GM21786 (cell line): ENCODE results near the gene ITIH2.

ENCODE experiments used
- ATAC-seq: cut with Tn5 transposase; IDR thresholded peaks from one replicate; pipeline ENCODE4 v1.9.1; 2021; ENCODE audit not compliant: unreplicated experiment

The ITIH2 gene

DNA sequence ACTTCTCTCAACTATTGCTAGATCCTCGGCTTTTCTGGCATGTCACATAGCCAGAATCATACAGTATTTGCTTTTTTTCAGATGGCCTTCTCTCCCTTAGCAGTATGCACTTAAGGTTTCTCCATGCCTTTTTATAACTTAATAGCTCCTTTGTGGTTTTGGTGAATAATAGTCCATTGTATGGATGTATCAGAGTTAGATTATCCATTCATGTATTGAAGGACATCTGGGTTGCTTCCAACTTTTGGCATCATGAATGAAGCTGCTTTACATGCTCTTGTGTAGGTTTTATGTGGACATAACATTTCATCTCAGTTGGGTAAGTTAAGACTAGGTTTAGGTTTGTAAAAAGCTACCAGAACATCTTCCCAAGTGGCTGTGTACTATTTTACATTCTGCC is 89.4 kb downstream of the ITIH2 start:
- no peak for ATAC-seq

DNA sequence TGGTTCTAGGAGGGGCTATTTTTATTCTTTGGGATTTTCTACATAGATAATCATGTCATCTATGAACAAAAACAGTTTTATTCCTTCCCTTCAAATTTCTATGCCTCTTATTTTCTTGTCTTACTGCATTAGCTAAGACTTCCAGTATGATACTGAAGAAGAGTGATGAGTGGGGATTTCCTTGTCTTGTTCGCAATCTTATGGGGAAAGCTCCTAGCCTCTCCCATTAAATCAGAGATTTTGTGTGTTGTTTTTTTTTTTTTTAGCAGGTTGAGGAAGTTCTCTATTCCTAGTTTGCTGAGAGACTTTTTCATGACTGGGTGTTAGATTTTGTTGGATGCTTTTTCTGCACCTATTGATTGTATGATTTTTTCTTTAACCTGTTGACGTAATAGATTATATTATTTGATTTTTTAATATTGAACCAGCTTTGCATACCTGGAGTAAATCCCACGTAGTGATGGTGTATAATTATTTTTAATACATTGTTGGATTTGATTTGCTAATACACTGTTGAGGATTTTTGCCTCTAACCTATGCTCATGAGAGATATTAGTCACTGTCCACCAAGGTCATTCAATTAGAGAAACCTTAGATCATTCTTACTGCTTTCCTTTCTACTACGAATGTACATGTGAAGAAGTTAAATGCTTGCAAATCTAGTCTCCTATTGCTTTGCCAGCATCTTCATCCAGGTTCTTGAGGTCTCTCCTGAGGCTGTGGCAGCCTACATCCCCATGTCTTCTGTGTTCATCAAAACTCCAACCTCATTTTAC is 91.3 kb downstream of the ITIH2 start:
- no peak for ATAC-seq

DNA sequence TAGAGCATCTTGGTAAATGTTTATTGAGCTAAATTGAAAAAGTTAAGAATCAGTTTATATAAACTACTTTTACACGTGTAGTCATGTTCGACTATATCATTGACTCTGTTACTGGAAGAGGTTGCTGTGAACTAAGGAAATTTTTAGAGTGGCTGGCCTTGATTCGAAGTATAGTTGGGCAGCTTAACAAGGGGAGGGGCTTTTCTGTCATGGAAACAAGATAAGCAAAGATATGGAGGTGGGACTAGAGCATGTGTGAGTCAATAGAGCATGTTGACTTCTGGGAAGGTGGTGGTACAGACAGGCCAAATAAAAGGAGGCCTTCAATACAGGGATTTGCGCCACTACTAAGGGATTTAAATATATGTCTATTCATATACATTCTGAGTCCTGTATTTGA is 92.5 kb downstream of the ITIH2 start:
- no peak for ATAC-seq

DNA sequence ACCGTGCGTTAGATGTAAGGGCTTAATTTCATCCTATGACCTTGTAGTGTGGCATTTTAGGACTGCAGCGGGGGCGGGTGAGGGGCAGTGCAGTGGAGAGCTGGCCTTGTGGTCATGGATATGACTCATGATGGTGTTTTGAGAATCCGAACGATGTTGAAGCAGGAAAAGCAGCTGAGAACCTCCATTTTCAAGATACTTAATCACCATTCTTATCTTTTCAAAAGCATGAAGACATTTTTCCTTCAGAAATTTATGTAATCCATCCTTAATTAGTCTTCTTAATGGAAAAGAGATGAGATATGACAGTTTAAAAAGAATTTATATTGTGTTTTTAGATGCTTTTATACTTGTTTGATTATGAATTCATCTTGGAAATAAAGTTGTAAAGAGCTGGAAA is 94.5 kb downstream of the ITIH2 start:
- ATAC-seq = no peak
